Activated T-helper 2 cell treated with anti-CD3 and anti-CD28 coated beads, Interferon-gamma antibody, Interleukin-2, Interleukin-4, amounts not matched to agents 10 μg/mL and 5 μg/mL and 100 μg/mL, durations not matched to agents 14 hours and 24 hours and 36 hours (primary cell): ENCODE measurements around the gene IL10RA. TPM values are rescaled to one million over a fixed set of nuclear protein-coding genes. Genes with fewer than 3 reads are reported as not detected.

Source experiments
- DNase-seq: peaks from one replicate; pipeline ENCODE4 v3.0.0; 2021; ENCODE audit warnings: low spot score
- H3K27ac Mint-ChIP-seq: one replicate; pipeline ENCODE4 v1.8.0; 2021; ENCODE audit warnings: mixed read lengths
- H3K27me3 Mint-ChIP-seq: one replicate; pipeline ENCODE4 v1.8.0; 2021; ENCODE audit warnings: low read depth, mixed read lengths
- H3K36me3 Mint-ChIP-seq: one replicate; pipeline ENCODE4 v1.8.0; 2021; ENCODE audit warnings: low read depth, mixed read lengths
- H3K4me1 Mint-ChIP-seq: one replicate; pipeline ENCODE4 v1.8.0; 2021; ENCODE audit warnings: low read depth, mixed read lengths
- H3K4me3 Mint-ChIP-seq: one replicate; pipeline ENCODE4 v1.8.0; 2021; ENCODE audit warnings: low read depth, mild to moderate bottlenecking, moderate library complexity, mixed read lengths
- H3K9me3 Mint-ChIP-seq: one replicate; pipeline ENCODE4 v1.8.0; 2021; ENCODE audit warnings: mixed read lengths
- intact Hi-C: fragments of 100-400 bp; cut with micrococcal nuclease; formaldehyde crosslinking; loops from one replicate; pipeline ENCODE4 v1.15.1; 2023
- total RNA-seq: library from RNA; stranded (reverse); gene quantifications from 2 replicates; pipeline ENCODE4 v1.2.3, GENCODE V29; 2022

The IL10RA gene
- total RNA-seq, 1 donor from 2014 or later = 144 TPM

DNA sequence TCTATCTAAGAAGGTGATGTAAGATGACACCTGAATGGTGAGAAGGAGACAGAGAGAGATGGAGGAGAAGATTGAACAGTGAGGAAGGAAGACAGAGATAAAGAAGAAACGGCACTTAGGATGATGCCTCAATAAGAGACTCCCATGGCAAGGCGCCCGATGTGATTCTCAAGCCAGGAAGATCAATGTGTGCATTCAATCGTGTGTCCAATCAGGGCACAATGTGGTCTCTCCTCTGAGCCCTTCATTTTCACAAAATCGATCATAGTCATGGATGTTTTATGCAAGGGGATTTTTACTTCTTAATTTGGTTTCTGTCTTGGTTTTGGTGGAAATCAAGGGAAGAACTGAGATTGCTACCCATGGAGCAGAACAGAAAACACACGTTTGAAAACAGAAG lies 37.1 kb upstream of the IL10RA start:
- Mint-ChIP-seq H3K4me1 (peaks cover 92% of the 10 kb centered on the region), H3K27ac (peak overlapping the region; percentile 38), H3K9me3 (no peaks in the 10 kb centered on the region), H3K27me3 (no peaks in the 10 kb centered on the region), H3K4me3 (peak overlapping the region; percentile 9), H3K36me3 (no peaks in the 10 kb centered on the region)
- no peak for DNase-seq
- intact Hi-C loops = loop anchor here (5.0 kb wide), 1 partner anchor 42 kb away; no protein-coding TSS in a partner anchor

DNA sequence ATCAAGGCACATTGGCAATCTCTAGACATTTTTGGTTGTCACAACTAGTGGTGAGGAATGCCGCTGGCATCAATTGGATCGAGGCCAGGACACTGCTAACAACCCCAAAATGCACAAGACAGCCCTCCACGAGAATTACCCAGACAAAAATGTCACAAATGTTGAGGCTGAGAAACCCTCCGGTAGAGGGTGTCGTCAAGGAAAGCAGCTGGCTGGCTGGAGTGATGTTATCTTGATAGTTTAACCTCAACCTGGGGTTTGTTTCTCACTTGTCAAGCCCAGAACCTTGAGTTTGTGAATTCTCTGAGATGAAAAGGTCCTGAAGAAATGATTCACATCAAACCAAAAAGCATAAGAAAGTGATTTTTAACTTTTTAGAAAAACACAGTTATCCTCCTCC lies 35.9 kb upstream of the IL10RA start:
- peak overlapping the region; percentile 70 for H3K4me3 Mint-ChIP-seq
- peak; percentile 64 for DNase-seq

DNA sequence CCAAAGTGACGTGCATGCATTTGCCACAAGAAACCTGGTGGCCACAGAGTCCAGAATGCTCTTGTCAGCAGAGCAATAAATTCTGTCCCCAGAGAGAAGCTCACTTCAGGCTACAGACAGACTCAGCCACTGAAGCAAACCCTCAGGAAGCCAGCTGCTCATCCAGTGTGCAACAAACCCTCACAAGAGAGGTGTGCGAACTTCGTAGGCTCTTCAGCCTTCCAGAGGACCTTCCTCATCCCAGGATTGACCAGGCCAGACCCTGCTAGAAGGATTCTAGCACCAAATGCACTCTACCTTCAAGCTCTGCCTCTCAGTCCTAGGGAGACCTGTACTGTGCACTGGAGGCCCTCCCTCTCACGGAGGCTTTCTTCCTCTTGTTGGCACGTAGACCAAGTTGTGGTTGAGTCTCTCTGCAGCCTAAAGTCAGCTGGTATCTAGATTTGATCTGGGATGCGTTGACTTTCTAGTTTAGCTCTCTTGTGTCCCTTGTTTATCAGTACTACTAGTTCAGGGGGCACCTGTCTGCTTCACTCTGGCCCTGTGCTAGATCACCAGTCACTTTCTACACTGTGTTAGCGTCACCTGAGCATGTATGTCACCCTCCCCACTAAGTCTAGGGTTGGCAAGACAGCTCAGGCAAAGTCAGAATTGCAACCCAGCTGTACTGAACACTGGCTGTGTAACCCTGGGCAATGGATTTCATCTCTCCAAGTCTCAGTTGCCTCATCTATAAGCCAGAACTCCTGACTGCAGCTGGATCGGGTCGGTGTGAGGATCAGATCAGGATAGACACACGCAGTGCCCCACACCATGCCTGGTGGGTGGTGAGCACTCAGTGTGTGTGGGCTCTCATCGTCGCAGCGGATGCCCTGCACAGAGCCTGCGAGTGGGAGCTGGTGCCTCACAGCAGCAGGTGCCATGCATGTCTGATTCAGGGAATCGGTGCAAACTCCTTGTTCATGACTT lies 34.9 kb upstream of the IL10RA start:
- peaks cover 78% of the 10 kb centered on the region for H3K4me1 Mint-ChIP-seq
- DNase-seq = peak; percentile 51
- peak overlapping the region; percentile 56 for H3K27ac Mint-ChIP-seq
- no peaks in the 10 kb centered on the region for H3K27me3 Mint-ChIP-seq
- intact Hi-C loops = loop anchor here (1.0 kb wide), 4 partner anchors 36 to 102 kb away; no protein-coding TSS in a partner anchor
- H3K36me3 Mint-ChIP-seq = peaks cover 7% of the 10 kb centered on the region
- peaks cover 5% of the 10 kb centered on the region for H3K9me3 Mint-ChIP-seq
- H3K4me3 Mint-ChIP-seq = peak overlapping the region; percentile 70

More for the DNA sequence above, 35.9 kb upstream of the IL10RA start:
- no peaks in the 10 kb centered on the region for H3K9me3 Mint-ChIP-seq
- no peaks in the 10 kb centered on the region for H3K27me3 Mint-ChIP-seq
- H3K27ac Mint-ChIP-seq = peak overlapping the region; percentile 56
- peaks cover 85% of the 10 kb centered on the region for H3K4me1 Mint-ChIP-seq
- no peaks in the 10 kb centered on the region for H3K36me3 Mint-ChIP-seq
- intact Hi-C loops = loop anchor here (1.0 kb wide), 3 partner anchors 37 to 103 kb away; no protein-coding TSS in a partner anchor

DNA sequence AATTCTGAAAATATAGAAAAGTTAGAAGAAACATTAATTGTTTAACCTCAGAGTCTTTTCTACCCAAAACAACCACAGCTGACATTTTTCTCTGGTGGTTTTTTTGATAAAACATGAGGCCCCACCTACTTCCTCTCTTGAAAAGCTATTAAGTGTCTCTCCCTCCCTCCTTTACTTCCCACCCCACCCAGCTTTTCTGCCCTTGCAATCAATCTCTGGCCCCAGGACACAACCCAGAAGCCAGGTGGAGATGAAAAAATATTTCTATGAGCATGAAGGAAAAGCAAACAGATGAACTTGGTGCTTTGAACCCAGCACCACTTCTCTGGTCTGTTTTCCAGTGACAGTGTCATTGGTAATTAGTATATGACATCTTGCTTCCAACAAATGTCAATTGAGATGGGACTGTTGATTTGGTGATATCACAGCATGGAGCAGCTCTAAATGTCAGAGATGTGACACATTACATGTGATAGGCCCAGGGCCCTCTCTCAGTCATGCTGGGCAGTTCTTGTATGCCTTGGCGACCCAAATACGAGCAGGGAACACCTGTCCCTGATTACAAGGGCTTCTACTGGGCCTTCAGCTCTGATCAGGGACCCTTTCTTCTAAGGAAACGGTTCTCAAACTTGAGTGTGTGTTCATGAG lies 33.0 kb upstream of the IL10RA start:
- peaks cover 26% of the 10 kb centered on the region for H3K36me3 Mint-ChIP-seq

DNA sequence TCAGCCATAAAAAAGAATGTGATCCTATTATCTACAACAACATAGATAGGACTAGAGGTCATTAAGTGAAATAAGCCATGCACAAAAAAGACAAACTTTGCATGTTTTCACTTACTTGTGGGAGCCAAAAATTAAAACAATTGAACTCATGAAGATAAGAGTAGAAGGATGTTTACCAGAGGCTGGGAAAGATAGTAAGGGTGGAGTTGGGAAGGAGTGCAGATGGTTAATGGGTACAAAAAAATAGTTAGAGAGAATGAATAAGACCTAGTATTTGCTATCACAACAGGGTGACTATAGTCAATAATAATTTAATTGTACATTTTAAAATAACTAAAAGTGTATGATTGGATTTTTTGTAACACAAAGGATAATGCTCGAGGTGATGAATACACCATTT lies 27.2 kb upstream of the IL10RA start:
- Mint-ChIP-seq H3K4me3 (no peak overlapping the region), H3K36me3 (peaks cover 62% of the 10 kb centered on the region), H3K27ac (no peak overlapping the region), H3K9me3 (peaks cover 43% of the 10 kb centered on the region), H3K4me1 (peaks cover 47% of the 10 kb centered on the region), H3K27me3 (no peaks in the 10 kb centered on the region)
- DNase-seq = no peak
- intact Hi-C loops = no loop called here

More for the DNA sequence above, 33.0 kb upstream of the IL10RA start:
- intact Hi-C loops = loop anchor here (1.0 to 2.0 kb wide), 2 partner anchors 17 to 22 kb away; no protein-coding TSS in a partner anchor
- Mint-ChIP-seq H3K27ac (peak overlapping the region; percentile 83), H3K27me3 (no peaks in the 10 kb centered on the region), H3K9me3 (peaks cover 24% of the 10 kb centered on the region), H3K4me3 (peak overlapping the region; percentile 61), H3K4me1 (peaks cover 70% of the 10 kb centered on the region)
- DNase-seq = no peak

DNA sequence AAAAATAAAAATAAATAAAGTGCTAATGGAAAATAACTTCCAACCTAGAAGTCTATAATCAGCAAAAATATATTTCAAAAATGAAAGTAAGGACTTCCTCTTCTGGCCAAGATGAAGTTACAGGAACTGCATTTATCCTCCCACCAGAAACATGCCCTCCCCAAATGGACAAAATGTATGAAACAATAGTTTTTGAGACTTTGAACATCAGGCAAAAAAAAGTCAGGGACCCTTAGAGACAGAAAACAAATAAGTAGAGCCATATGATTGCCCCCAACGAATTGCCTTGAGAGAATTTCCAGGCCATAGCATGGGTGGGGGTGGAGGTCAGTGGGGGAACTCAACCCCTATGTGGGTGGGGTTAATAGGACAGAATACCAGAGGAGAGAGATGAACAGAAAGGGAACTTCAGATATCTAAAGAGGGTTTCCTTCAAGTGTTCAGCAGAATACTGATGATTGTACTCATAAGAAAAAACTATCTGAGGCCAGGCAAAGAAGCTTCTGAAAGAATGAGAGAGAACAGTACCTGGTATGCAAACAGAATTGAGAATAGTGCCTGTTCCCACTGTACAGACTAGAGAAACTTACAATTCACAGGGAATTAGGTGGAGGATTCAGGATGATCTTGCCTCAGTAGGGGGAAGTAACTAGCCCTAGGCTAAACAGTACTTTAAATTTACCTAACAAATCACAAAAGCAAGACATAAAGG lies 26.6 kb upstream of the IL10RA start:
- H3K27ac Mint-ChIP-seq = peak overlapping the region; percentile 77
- intact Hi-C loops = no loop called here
- no peak for DNase-seq
- H3K36me3 Mint-ChIP-seq = peaks cover 64% of the 10 kb centered on the region
- no peaks in the 10 kb centered on the region for H3K27me3 Mint-ChIP-seq
- peaks cover 42% of the 10 kb centered on the region for H3K4me1 Mint-ChIP-seq
- H3K9me3 Mint-ChIP-seq = peaks cover 43% of the 10 kb centered on the region
- peak overlapping the region; percentile 26 for H3K4me3 Mint-ChIP-seq

DNA sequence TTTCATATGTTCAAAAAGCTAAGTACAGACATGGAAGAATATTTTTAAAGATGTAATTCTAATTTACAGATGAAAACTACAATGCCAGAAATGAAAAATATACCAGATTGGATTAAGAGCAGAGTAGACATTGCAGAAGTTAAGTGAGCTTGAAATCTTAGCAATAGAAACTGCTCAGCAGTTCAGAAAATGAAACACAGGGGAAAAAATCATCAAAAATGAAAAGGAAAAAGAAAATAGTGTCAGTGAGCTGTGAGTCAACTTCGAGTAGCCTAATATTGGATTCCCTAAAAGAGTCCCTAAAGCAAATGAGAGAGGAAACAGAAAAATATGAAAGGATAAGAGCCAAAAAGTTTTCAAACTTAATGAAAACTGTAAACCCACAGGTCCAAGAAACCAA lies 25.8 kb upstream of the IL10RA start:
- H3K4me3 Mint-ChIP-seq = no peak overlapping the region
- peak overlapping the region; percentile 44 for H3K27ac Mint-ChIP-seq
- no peaks in the 10 kb centered on the region for H3K27me3 Mint-ChIP-seq
- H3K9me3 Mint-ChIP-seq = peaks cover 43% of the 10 kb centered on the region
- H3K4me1 Mint-ChIP-seq = peaks cover 40% of the 10 kb centered on the region
- intact Hi-C loops = no loop called here
- no peak for DNase-seq
- peaks cover 64% of the 10 kb centered on the region for H3K36me3 Mint-ChIP-seq

DNA sequence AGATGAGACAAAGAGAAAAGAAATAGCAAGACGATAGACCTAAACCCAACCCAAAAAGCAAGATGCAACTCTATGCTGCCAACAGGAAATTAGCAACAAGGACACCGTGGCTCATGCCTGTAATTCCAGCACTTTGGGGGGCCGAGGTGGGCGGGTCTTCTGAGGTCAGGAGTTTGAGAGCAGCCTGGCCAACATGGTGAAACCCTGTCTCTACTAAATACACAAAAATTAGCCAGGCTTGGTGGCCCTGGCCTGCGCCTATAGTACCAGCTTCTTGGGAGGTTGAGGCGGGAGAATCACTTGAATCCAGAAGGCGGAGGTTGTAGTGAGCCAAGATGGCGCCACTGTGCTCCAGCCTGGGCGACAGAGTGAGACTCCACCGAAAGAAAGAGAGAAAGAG lies 24.3 kb upstream of the IL10RA start:
- Mint-ChIP-seq H3K27me3 (no peaks in the 10 kb centered on the region), H3K27ac (no peak overlapping the region), H3K9me3 (peaks cover 32% of the 10 kb centered on the region), H3K4me1 (peaks cover 35% of the 10 kb centered on the region), H3K4me3 (no peak overlapping the region), H3K36me3 (peaks cover 52% of the 10 kb centered on the region)
- intact Hi-C loops = no loop called here
- DNase-seq = no peak

DNA sequence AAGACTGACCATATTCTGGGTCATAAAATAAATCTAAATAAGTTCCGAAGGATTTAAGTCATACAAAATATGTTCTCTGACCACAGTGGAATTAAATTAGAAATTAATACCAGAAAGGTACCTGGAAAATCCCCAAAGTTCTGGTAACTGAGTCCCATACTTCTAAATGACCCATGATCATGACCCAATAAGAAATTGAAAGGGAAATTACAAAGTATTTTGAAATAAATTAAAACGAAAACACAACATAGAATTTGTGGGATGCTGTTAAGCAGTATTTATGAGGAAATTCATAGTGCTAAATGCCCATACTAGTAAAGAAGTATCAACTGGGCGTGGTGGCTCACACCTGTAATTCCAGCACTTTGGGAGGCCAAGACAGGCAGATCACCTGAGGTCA lies 23.4 kb upstream of the IL10RA start:
- H3K27me3 Mint-ChIP-seq = no peaks in the 10 kb centered on the region
- peaks cover 22% of the 10 kb centered on the region for H3K9me3 Mint-ChIP-seq
- H3K27ac Mint-ChIP-seq = no peak overlapping the region
- no peak for DNase-seq
- intact Hi-C loops = no loop called here
- H3K36me3 Mint-ChIP-seq = peaks cover 46% of the 10 kb centered on the region
- no peak overlapping the region for H3K4me3 Mint-ChIP-seq
- H3K4me1 Mint-ChIP-seq = peaks cover 34% of the 10 kb centered on the region

DNA sequence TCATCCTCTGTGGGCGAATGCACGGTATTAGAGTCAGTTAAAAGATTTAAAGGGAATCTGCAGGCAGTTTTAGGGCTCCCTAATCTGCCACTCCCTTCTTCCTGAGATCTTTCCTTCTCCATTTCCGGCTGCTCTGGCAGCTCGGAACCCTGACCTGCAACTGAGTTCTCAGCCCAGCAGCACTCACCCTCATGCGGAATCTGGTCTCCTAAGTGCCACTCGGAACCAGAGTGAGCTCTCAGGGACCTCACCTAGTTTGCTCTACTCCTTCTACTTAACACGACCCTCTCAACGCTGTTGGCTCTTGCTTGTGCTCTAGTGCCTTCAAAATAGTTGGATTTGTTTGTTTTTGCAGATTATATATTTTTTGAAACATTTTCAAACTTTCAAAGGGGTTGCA lies 19.3 kb upstream of the IL10RA start:
- Mint-ChIP-seq H3K4me1 (peaks cover 37% of the 10 kb centered on the region), H3K4me3 (no peak overlapping the region), H3K27me3 (no peaks in the 10 kb centered on the region), H3K27ac (no peak overlapping the region), H3K9me3 (no peaks in the 10 kb centered on the region), H3K36me3 (peaks cover 20% of the 10 kb centered on the region)
- no peak for DNase-seq
- intact Hi-C loops = no loop called here

DNA sequence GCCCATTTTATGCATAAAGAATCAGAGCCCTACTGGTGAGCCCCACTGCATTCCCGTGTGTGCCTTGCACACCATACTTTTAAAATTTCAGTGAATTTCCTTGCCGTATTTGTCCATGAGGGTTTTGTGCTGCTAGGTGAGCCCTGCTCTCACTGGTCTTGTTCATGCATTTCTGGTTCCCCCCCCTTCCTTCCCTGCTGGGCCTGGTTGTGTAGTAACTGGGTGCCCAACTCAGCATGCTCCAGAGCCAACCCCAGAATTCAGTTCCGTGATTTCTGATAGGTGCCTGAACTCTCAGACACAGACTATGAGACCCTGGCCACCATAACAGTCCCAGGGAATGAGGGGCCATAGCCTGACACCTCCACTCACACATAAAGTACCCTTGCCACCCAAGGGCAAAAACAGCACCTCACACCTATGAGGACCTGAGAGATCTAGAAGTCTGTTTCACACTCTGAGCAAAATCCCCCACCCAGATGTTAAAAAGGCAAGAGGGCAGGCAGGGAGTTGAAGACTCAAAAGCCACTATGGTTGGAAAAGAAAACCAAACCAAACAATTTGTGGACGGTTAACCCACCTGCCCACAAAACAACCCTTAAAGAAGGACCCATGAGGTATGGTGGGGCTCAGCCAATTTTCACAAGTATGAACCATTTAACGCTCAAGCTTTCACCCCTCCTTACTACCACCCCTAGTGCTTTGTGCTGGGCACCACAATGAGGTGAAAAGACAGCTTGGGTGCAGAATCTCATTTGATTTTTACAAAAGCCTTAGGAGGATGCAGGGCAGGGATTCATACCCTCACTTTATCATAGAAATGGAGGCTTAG lies 16.8 kb upstream of the IL10RA start:
- no peaks in the 10 kb centered on the region for H3K27me3 Mint-ChIP-seq
- intact Hi-C loops = no loop called here
- peaks cover 10% of the 10 kb centered on the region for H3K36me3 Mint-ChIP-seq
- H3K27ac Mint-ChIP-seq = no peak overlapping the region
- H3K4me1 Mint-ChIP-seq = peaks cover 55% of the 10 kb centered on the region
- DNase-seq = no peak
- no peaks in the 10 kb centered on the region for H3K9me3 Mint-ChIP-seq
- no peak overlapping the region for H3K4me3 Mint-ChIP-seq
